Ovary (tissue), 9 donors: ENCODE measurements around the gene ZNF740. TPM values are rescaled to one million over a fixed set of nuclear protein-coding genes. Genes with fewer than 3 reads are reported as not detected.

Source experiments
- DNase-seq, 5 donors: peaks; one replicate each; pipeline ENCODE4 v3.0.0-alpha.2; 2019 to 2020
- H3K27ac ChIP-seq, 2 donors: fragments of 200-600 bp; one replicate each; pipeline versions ENCODE4 v1.5.1 to v1.8.0; 2019 to 2022
- H3K27me3 ChIP-seq: fragments of 200-600 bp; one replicate; pipeline ENCODE4 v1.8.0; 2022
- H3K36me3 ChIP-seq: fragments of 200-600 bp; sonication (generic); one replicate; pipeline ENCODE4 v1.5.1; 2019
- H3K4me1 ChIP-seq: one replicate; pipeline ENCODE4 v1.8.1; 2013; ENCODE audit warnings: mild to moderate bottlenecking, moderate library complexity; ENCODE audit not compliant: insufficient read depth
- H3K4me3 ChIP-seq: fragments of 200-600 bp; sonication (generic); one replicate; pipeline ENCODE4 v1.5.1; 2017
- H3K9me3 ChIP-seq, 2 donors: fragments of 200-600 bp in 1 of 2; sonication (generic) in 1 of 2; one replicate each; pipeline versions ENCODE4 v1.5.1 to v1.8.1; 2013 to 2019; ENCODE audit warnings: mild to moderate bottlenecking in 1 of 2, moderate library complexity in 1 of 2
- EP300 ChIP-seq: sonication (generic); formaldehyde crosslinking; IDR thresholded peaks from one replicate; pipeline ENCODE4 v1.6.1; 2017; ENCODE audit warnings: antibody characterized with exemption
- POLR2A ChIP-seq: fragments of 450-650 bp; IDR thresholded peaks from one replicate; pipeline ENCODE4 v1.6.1; 2017; ENCODE audit warnings: antibody characterized with exemption, mild to moderate bottlenecking, moderate library complexity
- WGBS, 3 donors: extraction: QIAGEN DNeasy Blood & Tissue Kit in 1 of 3; methylation state at CpG; one replicate each; pipeline versions ENCODE4 v1.1.5 to v1.1.7; 2013 to 2017; 5-methylcytosine and 5-hydroxymethylcytosine counted together
- intact Hi-C, 4 donors: fragments of 100-400 bp; cut with DNase I; formaldehyde crosslinking; loops; one replicate each; pipeline versions ENCODE4 v1.11.0 to v1.15.1; 2022 to 2023
- polyA plus RNA-seq, 2 donors: library from polyadenylated mRNA; stranded (reverse); fragments of 200-250 nt in 1 of 2; fragments of 350-450 nt in 1 of 2; fragmentation: Illumina TruSeq in 1 of 2; extraction: RNeasy Lipid Tissue Mini Kit (QIAGEN cat#74804) in 1 of 2; gene quantifications; one replicate each; pipeline ENCODE4 v1.2.3, GENCODE V29; 2013 to 2014
- total RNA-seq, 7 donors: library from RNA; depleted of rRNA in 2 of 7; stranded (reverse); fragments of >200 nt in 2 of 7; fragmentation: NEBNext Ultra II Directional in 3 of 7; extraction: Animal tissue kit (Norgen Biotek cat#: 25700) in 3 of 7; gene quantifications; one replicate each; pipeline versions ENCODE4 v1.1.0 to v1.2.4, GENCODE V29; 2016 to 2023
- TF ChIP-seq, protein P1 (sequence below), 3 donors: fragments of 450-650 bp in 2 of 3; fragments of 200-600 bp in 1 of 3; IDR thresholded peaks; one replicate each; pipeline versions ENCODE4 v1.5.1 to v1.8.0; 2016 to 2022; ENCODE audit warnings: antibody characterized with exemption in 3 of 3, mild to moderate bottlenecking in 1 of 3
- donor health status: DM: no; HTN: no; CAD: no; lungs with moderate emphysema.
- donor health status: DM: no; HTN: no; CAD: no.
- donor health status: Bipolar disorder and iron deficiency.
- donor health status: DM: yes; HTN: yes; CAD: no.
- donor health status: DM: no; HTN: no; CAD: no.
- donor health status: DM: yes; HTN: yes; CAD: no.

The ZNF740 gene
- total and polyA plus RNA-seq, 9 donors, result 9.7 to 56.9 (median 45.7) TPM

- H3K4me1 ChIP-seq, result no peaks in the 10 kb centered on the region
- no peaks in the 10 kb centered on the region for H3K9me3 ChIP-seq
- H3K27me3 ChIP-seq, result no peaks in the 10 kb centered on the region
- DNase-seq, result no peak
- intact Hi-C loops, result no loop called here
- 73 to 79% (median 75%) methylated on average over 11 of the region's 11 CpGs for WGBS, 3 donors
- H3K4me3 ChIP-seq, result no peak overlapping the region
- no peaks in the 10 kb centered on the region for H3K36me3 ChIP-seq
- TF ChIP-seq POLR2A (no peak), EP300 (no peak)
- TF ChIP-seq, protein P1, sequence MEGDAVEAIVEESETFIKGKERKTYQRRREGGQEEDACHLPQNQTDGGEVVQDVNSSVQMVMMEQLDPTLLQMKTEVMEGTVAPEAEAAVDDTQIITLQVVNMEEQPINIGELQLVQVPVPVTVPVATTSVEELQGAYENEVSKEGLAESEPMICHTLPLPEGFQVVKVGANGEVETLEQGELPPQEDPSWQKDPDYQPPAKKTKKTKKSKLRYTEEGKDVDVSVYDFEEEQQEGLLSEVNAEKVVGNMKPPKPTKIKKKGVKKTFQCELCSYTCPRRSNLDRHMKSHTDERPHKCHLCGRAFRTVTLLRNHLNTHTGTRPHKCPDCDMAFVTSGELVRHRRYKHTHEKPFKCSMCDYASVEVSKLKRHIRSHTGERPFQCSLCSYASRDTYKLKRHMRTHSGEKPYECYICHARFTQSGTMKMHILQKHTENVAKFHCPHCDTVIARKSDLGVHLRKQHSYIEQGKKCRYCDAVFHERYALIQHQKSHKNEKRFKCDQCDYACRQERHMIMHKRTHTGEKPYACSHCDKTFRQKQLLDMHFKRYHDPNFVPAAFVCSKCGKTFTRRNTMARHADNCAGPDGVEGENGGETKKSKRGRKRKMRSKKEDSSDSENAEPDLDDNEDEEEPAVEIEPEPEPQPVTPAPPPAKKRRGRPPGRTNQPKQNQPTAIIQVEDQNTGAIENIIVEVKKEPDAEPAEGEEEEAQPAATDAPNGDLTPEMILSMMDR (IDR thresholded peaks at IDR 0.05), result no peak
- H3K27ac ChIP-seq, result no peak overlapping the region
These were observed 10.8 kb downstream of the ZNF740 start for GRCh38 chr12:53191096-53191884.

DNA sequence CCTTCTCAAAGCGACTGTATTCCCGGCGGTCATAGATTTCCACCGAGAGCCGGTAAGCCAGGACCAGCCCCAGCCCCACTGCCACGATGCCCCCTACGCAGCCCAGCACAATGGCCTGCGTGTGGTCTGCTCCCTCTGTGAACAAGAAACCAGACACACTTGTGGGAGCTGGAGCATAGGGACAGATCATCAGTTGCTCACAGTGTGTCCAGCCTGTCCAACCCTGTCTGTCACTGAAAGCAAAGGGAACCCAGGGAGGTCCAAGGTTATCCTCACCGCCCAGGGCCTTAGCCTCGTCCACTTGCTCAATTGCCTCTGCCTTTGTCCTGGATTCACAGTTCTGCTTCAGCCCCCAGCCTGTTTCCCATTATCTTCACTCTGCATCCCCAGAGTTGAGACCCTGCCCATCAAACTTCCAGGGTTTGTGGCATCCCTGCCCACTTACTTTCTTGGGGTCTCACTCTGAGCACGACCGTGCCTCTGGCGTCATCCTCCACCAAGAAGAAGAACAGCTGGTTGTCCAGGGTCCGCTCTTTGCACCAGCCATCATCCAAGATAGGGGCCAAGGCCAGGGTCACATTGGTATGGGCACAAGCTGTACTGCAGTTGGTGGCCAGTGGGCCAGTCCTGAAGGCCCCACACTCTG is 11.5 kb downstream of the ZNF740 start:
- H3K4me3 ChIP-seq, result no peak overlapping the region
- H3K27ac ChIP-seq, result no peak overlapping the region
- no peaks in the 10 kb centered on the region for H3K36me3 ChIP-seq
- H3K4me1 ChIP-seq, result no peaks in the 10 kb centered on the region
- no peak for DNase-seq
- intact Hi-C loops, result no loop called here
- 68 to 76% (median 71%) methylated on average over 14 of the region's 14 CpGs for WGBS, 3 donors
- TF ChIP-seq POLR2A (no peak), EP300 (no peak)
- TF ChIP-seq, protein P1 (IDR thresholded peaks at IDR 0.05), result no peak
- H3K27me3 ChIP-seq, result no peaks in the 10 kb centered on the region
- no peaks in the 10 kb centered on the region for H3K9me3 ChIP-seq

DNA sequence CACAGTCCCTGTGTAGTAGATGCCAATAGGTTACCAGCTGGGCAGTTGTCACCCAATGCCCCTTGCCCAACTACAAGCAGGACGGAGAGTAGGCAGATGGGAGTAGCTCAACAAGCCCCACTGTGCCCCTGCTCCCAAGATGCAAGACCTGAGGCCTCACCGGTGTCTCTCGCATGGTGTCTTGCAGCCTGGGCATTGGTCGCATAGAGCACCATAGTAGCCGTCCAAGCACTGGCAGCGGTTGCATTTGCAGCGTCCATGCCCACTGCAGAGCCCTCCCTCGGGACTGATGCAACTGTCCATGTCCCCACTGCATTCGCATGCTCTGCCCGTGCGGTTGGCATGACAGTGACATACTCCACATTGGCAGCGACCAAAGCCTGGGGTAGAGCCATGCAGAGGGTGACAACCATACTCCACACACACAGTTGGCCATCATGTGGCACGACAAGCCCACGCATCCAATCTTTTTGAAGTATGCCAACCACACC is 12.1 kb downstream of the ZNF740 start:
- Histone ChIP-seq H3K27me3 (no peaks in the 10 kb centered on the region), H3K27ac (no peak overlapping the region), H3K36me3 (no peaks in the 10 kb centered on the region), H3K4me3 (no peak overlapping the region), H3K9me3 (no peaks in the 10 kb centered on the region), H3K4me1 (peaks cover 4% of the 10 kb centered on the region)
- no peak for DNase-seq
- intact Hi-C loops, result no loop called here
- TF ChIP-seq EP300 (no peak), POLR2A (no peak)
- TF ChIP-seq, protein P1 (IDR thresholded peaks at IDR 0.05), result no peak
- 86 to 95% (median 87%) methylated on average over 12 to 14 of the region's 14 CpGs for WGBS, 3 donors

DNA sequence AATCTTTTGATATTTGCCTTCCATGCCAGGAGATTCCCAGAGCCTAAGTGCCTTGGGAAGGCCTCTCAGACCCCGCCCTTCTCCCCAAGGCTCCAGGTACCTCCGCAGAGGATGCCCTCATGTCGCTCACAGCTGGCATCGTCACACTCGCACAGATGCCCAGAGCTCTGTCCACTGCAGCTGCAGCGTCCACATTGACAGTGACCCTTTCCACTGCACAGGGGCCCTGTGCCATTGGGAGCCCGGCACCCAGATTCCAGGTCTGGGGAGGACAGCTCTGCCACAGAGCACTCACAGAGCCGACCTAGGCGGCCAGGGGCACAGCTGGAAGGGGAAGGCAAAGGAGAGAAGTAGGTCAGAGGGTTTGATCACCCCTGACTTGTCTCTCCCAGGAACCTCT is 12.5 kb downstream of the ZNF740 start:
- peaks cover 9% of the 10 kb centered on the region for H3K4me1 ChIP-seq
- WGBS, 3 donors, result 80 to 90% (median 87%) methylated on average over 9 of the region's 9 CpGs
- no peak for TF ChIP-seq POLR2A
- no peak for TF ChIP-seq EP300
- TF ChIP-seq, protein P1 (IDR thresholded peaks at IDR 0.05), result no peak
- intact Hi-C loops, result no loop called here
- DNase-seq, result no peak
- H3K36me3 ChIP-seq, result no peaks in the 10 kb centered on the region
- H3K27me3 ChIP-seq, result no peaks in the 10 kb centered on the region
- no peaks in the 10 kb centered on the region for H3K9me3 ChIP-seq
- H3K4me3 ChIP-seq, result no peak overlapping the region
- H3K27ac ChIP-seq, result no peak overlapping the region
